Choroid plexus epithelial cell (primary cell): ENCODE results near the gene INPP4B.

ENCODE experiments used
- DNase-seq: peaks from one replicate; pipeline ENCODE4 v3.0.0-alpha.2; 2010; ENCODE audit warnings: low read depth
- H3K4me3 ChIP-seq: 2 replicates; pipeline ENCODE4 v1.5.1; 2011; ENCODE audit warnings: low read depth, mild to moderate bottlenecking, control low read depth, low read length, moderate library complexity
- CTCF ChIP-seq: conservative IDR thresholded peaks from 2 replicates; pipeline ENCODE4 v1.5.1; 2011; ENCODE audit warnings: low read depth, mild to moderate bottlenecking, control low read depth, inconsistent platforms, low read length, moderate library complexity

The INPP4B gene

GRCh38 chr4:142407596-142407995, 438.5 kb downstream of the INPP4B start:
- TF ChIP-seq CTCF = no peak
- no peak overlapping the region for H3K4me3 ChIP-seq
- DNase-seq = no peak

- no peak overlapping the region for H3K4me3 ChIP-seq
- DNase-seq = no peak
- no peak for TF ChIP-seq CTCF
Observed at GRCh38 chr4:142406917-142407501, 439.1 kb downstream of the INPP4B start.

- TF ChIP-seq CTCF = no peak
- no peak for DNase-seq
- no peak overlapping the region for H3K4me3 ChIP-seq
Observed at GRCh38 chr4:142406499-142406835, 439.6 kb downstream of the INPP4B start.

GRCh38 chr4:142405695-142406498, 440.2 kb downstream of the INPP4B start:
- H3K4me3 ChIP-seq = peak overlapping the region; percentile 68
- no peak for TF ChIP-seq CTCF
- peak; percentile 69 for DNase-seq

- no peak for TF ChIP-seq CTCF
- peak overlapping the region; percentile 68 for H3K4me3 ChIP-seq
- DNase-seq = peak; percentile 81
Observed at GRCh38 chr4:142405021-142405694, 440.9 kb downstream of the INPP4B start.

- TF ChIP-seq CTCF = no peak
- peak; percentile 77 for DNase-seq
- H3K4me3 ChIP-seq = peak overlapping the region; percentile 68
Observed at GRCh38 chr4:142404191-142404611, 441.9 kb downstream of the INPP4B start.
